Mononuclear cell (primary cell): Measurements from ENCODE around the gene NUDC. TPM values are rescaled to one million over a fixed set of nuclear protein-coding genes. Genes with fewer than 3 reads are reported as not detected.

Experiments
- H3K27me3 ChIP-seq: 2 replicates; pipeline ENCODE4 v1.6.0; 2011; ENCODE audit warnings: low read length, control low read depth; ENCODE audit not compliant: insufficient read depth
- H3K4me1 ChIP-seq: 2 replicates; pipeline ENCODE4 v1.5.1; 2011; ENCODE audit warnings: mild to moderate bottlenecking, low read length, control low read depth; ENCODE audit not compliant: insufficient read depth
- H3K4me3 ChIP-seq: 2 replicates; pipeline ENCODE4 v1.5.1; 2011; ENCODE audit warnings: mild to moderate bottlenecking, low read length, moderate library complexity
- H3K9me3 ChIP-seq: 2 replicates; pipeline ENCODE4 v1.5.1; 2011; ENCODE audit warnings: low read depth, mild to moderate bottlenecking, control low read depth, low read length
- total RNA-seq: library from RNA; depleted of rRNA; stranded (reverse); fragments of >200 nt; gene quantifications from one replicate; pipeline ENCODE4 v1.2.3, GENCODE V29; 2012

Gene NUDC
- total RNA-seq, 1 donor, result 8.8 TPM

GRCh38 chr1:26900815-26901511 is 20.6 kb upstream of the NUDC start:
- no peaks in the 10 kb centered on the region for H3K9me3 ChIP-seq
- peak overlapping the region; percentile 71 for H3K4me3 ChIP-seq
- H3K4me1 ChIP-seq, result peaks cover 26% of the 10 kb centered on the region
- H3K27me3 ChIP-seq, result no peaks in the 10 kb centered on the region

- no peak overlapping the region for H3K4me3 ChIP-seq
- no peaks in the 10 kb centered on the region for H3K27me3 ChIP-seq
- no peaks in the 10 kb centered on the region for H3K9me3 ChIP-seq
Measured at GRCh38 chr1:26907071-26907917, 14.2 kb upstream of the NUDC start.

GRCh38 chr1:26909951-26910342 is 11.6 kb upstream of the NUDC start:
- Histone ChIP-seq H3K27me3 (no peaks in the 10 kb centered on the region), H3K9me3 (no peaks in the 10 kb centered on the region), H3K4me3 (no peak overlapping the region), H3K4me1 (no peaks in the 10 kb centered on the region)

More at GRCh38 chr1:26907071-26907917, 14.2 kb upstream of the NUDC start:
- H3K4me1 ChIP-seq, result no peaks in the 10 kb centered on the region

GRCh38 chr1:26910343-26911160 is 11.0 kb upstream of the NUDC start:
- H3K27me3 ChIP-seq, result no peaks in the 10 kb centered on the region
- H3K4me3 ChIP-seq, result no peak overlapping the region
- H3K4me1 ChIP-seq, result no peaks in the 10 kb centered on the region
- no peaks in the 10 kb centered on the region for H3K9me3 ChIP-seq

GRCh38 chr1:26911399-26912146 is 10.0 kb upstream of the NUDC start:
- H3K9me3 ChIP-seq, result no peaks in the 10 kb centered on the region
- H3K4me1 ChIP-seq, result no peaks in the 10 kb centered on the region
- H3K4me3 ChIP-seq, result no peak overlapping the region
- H3K27me3 ChIP-seq, result no peaks in the 10 kb centered on the region

GRCh38 chr1:26912147-26912490 is 9.4 kb upstream of the NUDC start:
- H3K9me3 ChIP-seq, result no peaks in the 10 kb centered on the region
- no peaks in the 10 kb centered on the region for H3K4me1 ChIP-seq
- no peaks in the 10 kb centered on the region for H3K27me3 ChIP-seq
- no peak overlapping the region for H3K4me3 ChIP-seq

GRCh38 chr1:26913389-26913753 is 8.2 kb upstream of the NUDC start:
- no peaks in the 10 kb centered on the region for H3K4me1 ChIP-seq
- no peaks in the 10 kb centered on the region for H3K27me3 ChIP-seq
- H3K4me3 ChIP-seq, result no peak overlapping the region
- H3K9me3 ChIP-seq, result no peaks in the 10 kb centered on the region

GRCh38 chr1:26913754-26914619 is 7.6 kb upstream of the NUDC start, which contains the start of gene NR0B2:
NR0B2 (minus strand) TSS chr1:26913975; CDS start chr1:26913940, 35 bp downstream.
- H3K9me3 ChIP-seq, result no peaks in the 10 kb centered on the region
- H3K4me1 ChIP-seq, result no peaks in the 10 kb centered on the region
- H3K4me3 ChIP-seq, result no peak within 1 kb of the TSS
- H3K27me3 ChIP-seq, result no peaks in the 10 kb centered on the region

GRCh38 chr1:26915204-26915842 is 6.2 kb upstream of the NUDC start:
- Histone ChIP-seq H3K4me3 (no peak overlapping the region), H3K9me3 (no peaks in the 10 kb centered on the region), H3K27me3 (no peaks in the 10 kb centered on the region), H3K4me1 (no peaks in the 10 kb centered on the region)

GRCh38 chr1:26921126-26921539 is 410 bp upstream of the NUDC start:
- Histone ChIP-seq H3K9me3 (no peaks in the 10 kb centered on the region), H3K4me3 (peak overlapping the region; percentile 61), H3K4me1 (peaks cover 24% of the 10 kb centered on the region), H3K27me3 (no peaks in the 10 kb centered on the region)

GRCh38 chr1:26922431-26922729 is 837 bp downstream of the NUDC start:
- H3K27me3 ChIP-seq, result no peaks in the 10 kb centered on the region
- H3K9me3 ChIP-seq, result no peaks in the 10 kb centered on the region
- peak overlapping the region; percentile 61 for H3K4me3 ChIP-seq

GRCh38 chr1:26922901-26923300 is 1.4 kb downstream of the NUDC start:
- Histone ChIP-seq H3K4me1 (peaks cover 24% of the 10 kb centered on the region), H3K27me3 (no peaks in the 10 kb centered on the region), H3K9me3 (no peaks in the 10 kb centered on the region), H3K4me3 (no peak overlapping the region)

More at GRCh38 chr1:26922431-26922729, 837 bp downstream of the NUDC start:
- peaks cover 24% of the 10 kb centered on the region for H3K4me1 ChIP-seq

GRCh38 chr1:26923711-26924110 is 2.2 kb downstream of the NUDC start:
- H3K9me3 ChIP-seq, result no peaks in the 10 kb centered on the region
- H3K4me3 ChIP-seq, result no peak overlapping the region
- H3K27me3 ChIP-seq, result no peaks in the 10 kb centered on the region
- H3K4me1 ChIP-seq, result peaks cover 24% of the 10 kb centered on the region
